ENCODE data around the gene SLC12A7. TPM values are rescaled to one million over a fixed set of nuclear protein-coding genes. Genes with fewer than 3 reads are reported as not detected.
"Not testable (repeated sequence)": the region's sequence is repeated elsewhere in the genome, so short reads cannot be mapped to it uniquely, and the experiment has no call there.

Gene SLC12A7
- 10 to 100 TPM; 10.6 to 32.2 (median 18.1) TPM for total RNA-seq

DNA sequence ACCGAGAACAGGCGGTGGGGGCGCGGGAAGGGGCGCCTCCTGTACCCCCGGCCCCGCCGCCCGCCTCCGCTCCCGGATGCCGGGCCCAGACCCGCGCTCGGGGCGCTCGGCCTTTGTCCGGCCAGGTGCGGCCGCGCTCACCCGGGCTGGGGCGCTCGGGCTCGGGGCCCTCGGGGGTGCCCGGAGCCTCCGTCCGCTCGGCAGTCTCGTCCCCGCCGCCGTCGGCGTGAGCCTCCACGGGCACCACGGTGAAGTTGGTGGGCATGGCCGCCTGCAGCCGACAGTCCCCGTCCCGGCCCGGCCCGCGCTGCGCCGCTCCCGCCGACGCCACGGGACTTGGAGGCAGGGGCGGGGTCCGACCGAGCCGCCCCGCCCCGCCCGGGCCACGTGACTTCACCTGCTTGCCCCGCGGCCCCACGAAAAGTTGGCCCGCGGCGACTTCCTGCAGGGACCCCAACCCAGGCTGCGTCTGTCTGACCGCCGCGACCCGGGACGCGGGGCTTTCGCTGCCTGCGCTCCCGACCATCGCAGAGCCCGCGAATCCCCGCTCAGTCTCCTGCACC, at the start of gene SLC12A7:
SLC12A7 (minus strand) TSS at position 337 of the 563 bp plus-strand sequence; CDS start at position 265, 72 bp downstream.
- peak within 1 kb of the TSS; percentile 86 for H3K4me3 ChIP-seq (ENCODE audit: low read depth, poor library complexity, severe bottlenecking)
- DNase-seq (ENCODE audit: low spot score in 2 of 2) = no peak
- intact Hi-C loops (cut with DNase I; ENCODE audit: low total_unique reads) = no loop called here
- TF ChIP-seq CTCF (IDR thresholded peaks at IDR 0.05) = no peak
- peak in 1 of 2 donors; percentile 21 for TF ChIP-seq POLR2A (IDR thresholded peaks at IDR 0.05)
- WGBS, 2 donors = 1 to 2% methylated on average over 20 to 39 of the region's 79 CpGs

- no peak overlapping the region for H3K4me3 ChIP-seq (ENCODE audit: low read depth, poor library complexity, severe bottlenecking)
- DNase-seq (ENCODE audit: low spot score in 2 of 2) = peak in 1 of 2 donors; percentile 51
- TF ChIP-seq POLR2A (IDR thresholded peaks at IDR 0.05) = no peak
- WGBS, 2 donors = 59 to 65% methylated on average over 23 of the region's 23 CpGs
- intact Hi-C loops (cut with DNase I; ENCODE audit: low total_unique reads) = no loop called here
These were observed 49.4 kb upstream of the SLC12A7 start for GRCh38 chr5:1161108-1161832.

- TF ChIP-seq POLR2A (IDR thresholded peaks at IDR 0.05) (no peak), CTCF (IDR thresholded peaks at IDR 0.05) (no peak)
- 81 to 85% methylated on average over 4 of the region's 4 CpGs for WGBS, 2 donors
- intact Hi-C loops (cut with DNase I; ENCODE audit: low total_unique reads) = no loop called here
- no peak overlapping the region for H3K4me3 ChIP-seq (ENCODE audit: low read depth, poor library complexity, severe bottlenecking)
- no peak for DNase-seq (ENCODE audit: low spot score in 2 of 2)
These were observed 48.0 kb upstream of the SLC12A7 start for GRCh38 chr5:1159774-1160406.

GRCh38 chr5:1159341-1159675, 47.4 kb upstream of the SLC12A7 start:
- DNase-seq (ENCODE audit: low spot score in 2 of 2) = no peak
- intact Hi-C loops (cut with DNase I; ENCODE audit: low total_unique reads) = no loop called here
- WGBS, 2 donors = 84 to 85% methylated on average over 11 of the region's 11 CpGs
- no peak overlapping the region for H3K4me3 ChIP-seq (ENCODE audit: low read depth, poor library complexity, severe bottlenecking)
- no peak for TF ChIP-seq CTCF (IDR thresholded peaks at IDR 0.05)
- no peak for TF ChIP-seq POLR2A (IDR thresholded peaks at IDR 0.05)

GRCh38 chr5:1158647-1159340, 46.9 kb upstream of the SLC12A7 start:
- intact Hi-C loops (cut with DNase I; ENCODE audit: low total_unique reads) = no loop called here
- H3K4me3 ChIP-seq (ENCODE audit: low read depth, poor library complexity, severe bottlenecking) = no peak overlapping the region
- TF ChIP-seq POLR2A (IDR thresholded peaks at IDR 0.05) (no peak), CTCF (IDR thresholded peaks at IDR 0.05) (no peak)
- no peak for DNase-seq (ENCODE audit: low spot score in 2 of 2)
- 79 to 80% methylated on average over 17 to 20 of the region's 20 CpGs for WGBS, 2 donors

- intact Hi-C loops (cut with DNase I; ENCODE audit: low total_unique reads) = not testable (repeated sequence)
These were observed 45.7 kb upstream of the SLC12A7 start for GRCh38 chr5:1157461-1157986.

More at GRCh38 chr5:1157461-1157986, 45.7 kb upstream of the SLC12A7 start:
- WGBS, 2 donors = 50 to 70% methylated on average over 2 of the region's 2 CpGs
- DNase-seq (ENCODE audit: low spot score in 2 of 2); H3K4me3 ChIP-seq (ENCODE audit: low read depth, poor library complexity, severe bottlenecking): not testable (repeated sequence)
